Left ventricle myocardium inferior (tissue), 1 donor: ENCODE measurements around the gene FAM107B. TPM values are rescaled to one million over a fixed set of nuclear protein-coding genes. Genes with fewer than 3 reads are reported as not detected.

Experiments
- DNase-seq: peaks from one replicate; pipeline ENCODE4 v3.0.0-alpha.2; 2020
- H3K27ac ChIP-seq: fragments of 200-600 bp; replicated peaks from 2 replicates; pipeline ENCODE4 v1.8.0; 2021
- H3K27me3 ChIP-seq: fragments of 200-600 bp; 2 replicates; pipeline ENCODE4 v1.8.0; 2021; ENCODE audit warnings: low read depth
- H3K36me3 ChIP-seq: fragments of 200-600 bp; 2 replicates; pipeline ENCODE4 v1.8.0; 2021
- H3K4me1 ChIP-seq: fragments of 200-600 bp; 2 replicates; pipeline ENCODE4 v1.8.0; 2021
- H3K4me3 ChIP-seq: fragments of 200-600 bp; 2 replicates; pipeline ENCODE4 v1.8.0; 2021; ENCODE audit warnings: mild to moderate bottlenecking, moderate library complexity
- H3K9me3 ChIP-seq: fragments of 200-600 bp; replicated peaks from 2 replicates; pipeline ENCODE4 v1.8.0; 2021
- CTCF ChIP-seq: fragments of 200-600 bp; IDR thresholded peaks from 2 replicates; pipeline ENCODE4 v1.8.0; 2021; ENCODE audit warnings: antibody characterized with exemption, mild to moderate bottlenecking, borderline replicate concordance
- intact Hi-C: fragments of 100-400 bp; cut with micrococcal nuclease; formaldehyde crosslinking; loops from one replicate; pipeline ENCODE4 v1.11.0; 2022
- total RNA-seq: library from RNA; stranded (reverse); fragmentation: NEBNext Ultra II Directional; extraction: Animal tissue kit (Norgen Biotek cat#: 25700); gene quantifications from one replicate; pipeline ENCODE4 v1.2.1, GENCODE V29; 2021
- donor health status: DM: no; HTN: yes; CAD: no; lungs with severe emphysema.

Gene FAM107B
- total RNA-seq, 1 donor from 2014 or later, result 4.7 TPM

- peaks cover 10% of the 10 kb centered on the region for H3K9me3 ChIP-seq
- TF ChIP-seq CTCF, result no peak
- no peaks in the 10 kb centered on the region for H3K27me3 ChIP-seq
- H3K27ac ChIP-seq, result no peak overlapping the region
- no peaks in the 10 kb centered on the region for H3K4me1 ChIP-seq
- intact Hi-C loops, result no loop called here
- peaks cover 3% of the 10 kb centered on the region for H3K36me3 ChIP-seq
- no peak overlapping the region for H3K4me3 ChIP-seq
- no peak for DNase-seq
Measured at GRCh38 chr10:14784459-14785055, 9.9 kb upstream of the FAM107B start.

- Histone ChIP-seq H3K27ac (no peak overlapping the region), H3K4me1 (peaks cover 10% of the 10 kb centered on the region), H3K4me3 (no peak overlapping the region), H3K9me3 (peaks cover 10% of the 10 kb centered on the region), H3K36me3 (peaks cover 3% of the 10 kb centered on the region), H3K27me3 (no peaks in the 10 kb centered on the region)
- intact Hi-C loops, result no loop called here
- no peak for TF ChIP-seq CTCF
- DNase-seq, result no peak
Measured at GRCh38 chr10:14782691-14783363, 8.1 kb upstream of the FAM107B start.

- peaks cover 3% of the 10 kb centered on the region for H3K36me3 ChIP-seq
Measured at GRCh38 chr10:14781763-14782162, 7.1 kb upstream of the FAM107B start.

GRCh38 chr10:14779001-14779651 is 4.4 kb upstream of the FAM107B start:
- Histone ChIP-seq H3K4me1 (peaks cover 10% of the 10 kb centered on the region), H3K27me3 (no peaks in the 10 kb centered on the region), H3K27ac (peak overlapping the region; percentile 23), H3K4me3 (no peak overlapping the region), H3K36me3 (no peaks in the 10 kb centered on the region), H3K9me3 (no peaks in the 10 kb centered on the region)
- TF ChIP-seq CTCF, result no peak
- DNase-seq, result no peak
- intact Hi-C loops, result no loop called here

More at GRCh38 chr10:14781763-14782162, 7.1 kb upstream of the FAM107B start:
- Histone ChIP-seq H3K27ac (no peak overlapping the region), H3K4me3 (no peak overlapping the region), H3K27me3 (no peaks in the 10 kb centered on the region), H3K4me1 (peaks cover 10% of the 10 kb centered on the region), H3K9me3 (peaks cover 10% of the 10 kb centered on the region)
- DNase-seq, result no peak
- intact Hi-C loops, result no loop called here
- no peak for TF ChIP-seq CTCF

GRCh38 chr10:14776546-14776945 is 1.8 kb upstream of the FAM107B start:
- no peak overlapping the region for H3K27ac ChIP-seq
- no peak overlapping the region for H3K4me3 ChIP-seq
- no peaks in the 10 kb centered on the region for H3K36me3 ChIP-seq
- TF ChIP-seq CTCF, result no peak
- H3K4me1 ChIP-seq, result peaks cover 10% of the 10 kb centered on the region
- DNase-seq, result no peak
- H3K9me3 ChIP-seq, result no peaks in the 10 kb centered on the region
- intact Hi-C loops, result no loop called here
- no peaks in the 10 kb centered on the region for H3K27me3 ChIP-seq
